Measurements from ENCODE around the gene TP63.
A peak's percentile ranks its signal among the peaks of the same experiment; 100 is the strongest.

DNA sequence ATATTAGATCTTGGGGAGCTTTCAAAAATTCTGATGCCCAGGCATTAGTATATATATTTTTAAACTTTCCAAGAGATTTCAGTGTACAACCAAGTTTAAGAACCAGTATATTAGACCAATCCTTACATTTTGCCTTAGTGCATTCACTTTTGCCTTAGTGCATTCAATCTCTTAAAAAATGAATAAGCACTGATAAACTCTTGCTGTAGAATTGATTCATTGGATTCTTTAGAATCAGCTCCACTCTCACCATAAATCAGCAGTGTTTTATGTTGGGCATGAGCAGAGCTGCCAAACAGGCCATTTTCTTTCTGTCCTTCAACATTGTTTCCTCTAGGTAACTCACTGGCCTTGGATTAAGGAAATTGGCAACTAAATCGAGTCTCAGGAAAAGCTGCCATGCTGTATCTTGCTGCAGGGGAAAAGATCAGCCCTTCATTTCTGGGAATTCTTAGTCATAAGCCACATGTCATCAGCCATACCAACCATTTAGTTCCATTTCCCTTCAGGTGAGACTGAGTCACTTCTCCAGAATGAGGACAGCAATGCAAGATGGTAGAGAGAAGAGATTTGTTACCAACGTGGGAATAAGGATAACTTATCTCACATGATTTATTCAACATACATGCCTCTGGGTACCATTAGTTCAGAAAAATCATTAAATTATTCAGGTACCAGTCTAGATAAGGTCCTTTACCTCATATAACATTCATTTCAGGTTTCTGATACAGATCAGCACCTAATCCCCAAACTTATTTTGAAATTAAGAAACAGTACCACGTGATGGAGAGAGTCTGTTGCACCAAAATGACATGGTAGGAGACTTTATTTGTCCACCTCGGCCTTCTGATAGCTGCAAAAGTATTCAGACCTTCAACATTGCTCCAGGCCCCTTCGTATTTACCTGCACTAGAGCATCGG lies 297.0 kb downstream of the TP63 start:
- TF ChIP-seq, protein P1, sequence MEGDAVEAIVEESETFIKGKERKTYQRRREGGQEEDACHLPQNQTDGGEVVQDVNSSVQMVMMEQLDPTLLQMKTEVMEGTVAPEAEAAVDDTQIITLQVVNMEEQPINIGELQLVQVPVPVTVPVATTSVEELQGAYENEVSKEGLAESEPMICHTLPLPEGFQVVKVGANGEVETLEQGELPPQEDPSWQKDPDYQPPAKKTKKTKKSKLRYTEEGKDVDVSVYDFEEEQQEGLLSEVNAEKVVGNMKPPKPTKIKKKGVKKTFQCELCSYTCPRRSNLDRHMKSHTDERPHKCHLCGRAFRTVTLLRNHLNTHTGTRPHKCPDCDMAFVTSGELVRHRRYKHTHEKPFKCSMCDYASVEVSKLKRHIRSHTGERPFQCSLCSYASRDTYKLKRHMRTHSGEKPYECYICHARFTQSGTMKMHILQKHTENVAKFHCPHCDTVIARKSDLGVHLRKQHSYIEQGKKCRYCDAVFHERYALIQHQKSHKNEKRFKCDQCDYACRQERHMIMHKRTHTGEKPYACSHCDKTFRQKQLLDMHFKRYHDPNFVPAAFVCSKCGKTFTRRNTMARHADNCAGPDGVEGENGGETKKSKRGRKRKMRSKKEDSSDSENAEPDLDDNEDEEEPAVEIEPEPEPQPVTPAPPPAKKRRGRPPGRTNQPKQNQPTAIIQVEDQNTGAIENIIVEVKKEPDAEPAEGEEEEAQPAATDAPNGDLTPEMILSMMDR (IDR thresholded peaks at IDR 0.05) = no peak
- TF ChIP-seq POLR2A (IDR thresholded peaks at IDR 0.05) (no peak), POLR2AphosphoS5 (IDR thresholded peaks at IDR 0.05; ENCODE audit: insufficient read depth in 1 of 2, low read depth in 1 of 2) (peak in 1 of 2 donors; percentile 75)
